WTC11 (cell line): ENCODE results near the gene NUP37.
"Not testable (repeated sequence)": the region's sequence is repeated elsewhere in the genome, so short reads cannot be mapped to it uniquely, and the experiment has no call there.

Experiments used
- GABPB1 ChIP-seq: sonication (generic); formaldehyde crosslinking; IDR thresholded peaks from 2 replicates; pipeline ENCODE4 v1.8.1; 2023; ENCODE audit warnings: mild to moderate bottlenecking, missing genetic modification reagents
- NR2C2 ChIP-seq: sonication (generic); formaldehyde crosslinking; IDR thresholded peaks from 2 replicates; pipeline ENCODE4 v1.8.0; 2022; ENCODE audit warnings: mild to moderate bottlenecking, missing genetic modification reagents
- TF ChIP-seq, protein P1 (sequence below): fragments of 200-600 bp; IDR thresholded peaks from 2 replicates; pipeline ENCODE4 v1.8.0; 2022; ENCODE audit warnings: antibody characterized with exemption
- TF ChIP-seq, protein P2 (sequence below): sonication (generic); formaldehyde crosslinking; IDR thresholded peaks from 2 replicates; pipeline ENCODE4 v1.8.1; 2022; ENCODE audit warnings: low read depth, mild to moderate bottlenecking, moderate library complexity, missing genetic modification reagents, borderline replicate concordance

DNA sequence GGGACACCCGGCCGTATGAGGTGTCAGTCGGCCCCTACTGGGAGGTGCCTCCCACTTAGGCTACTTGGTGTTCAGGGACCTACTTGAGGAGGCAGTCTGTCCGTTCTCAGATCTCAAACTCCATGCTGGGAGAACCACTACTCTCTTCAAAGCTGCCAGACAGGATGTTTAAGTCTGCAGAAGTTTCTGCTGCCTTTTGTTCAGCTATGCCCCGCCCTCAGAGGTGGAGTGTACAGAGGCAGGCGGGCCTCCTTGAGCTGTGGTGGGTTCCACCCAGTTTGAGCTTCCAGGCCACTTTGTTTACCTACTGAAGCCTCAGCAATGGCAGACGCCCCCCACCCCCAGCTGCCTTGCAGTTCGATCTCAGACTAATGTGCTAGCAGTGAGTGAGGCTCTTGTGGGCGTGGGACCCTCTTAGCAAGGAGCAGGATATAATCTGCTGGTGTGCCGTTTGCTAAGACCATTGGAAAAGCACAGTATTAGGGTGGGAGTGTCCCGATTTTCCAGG, 23.0 kb upstream of the NUP37 start:
- TF ChIP-seq GABPB1, NR2C2 (CRISPR knock-in tag): not testable (repeated sequence)
- TF ChIP-seq, protein P1, sequence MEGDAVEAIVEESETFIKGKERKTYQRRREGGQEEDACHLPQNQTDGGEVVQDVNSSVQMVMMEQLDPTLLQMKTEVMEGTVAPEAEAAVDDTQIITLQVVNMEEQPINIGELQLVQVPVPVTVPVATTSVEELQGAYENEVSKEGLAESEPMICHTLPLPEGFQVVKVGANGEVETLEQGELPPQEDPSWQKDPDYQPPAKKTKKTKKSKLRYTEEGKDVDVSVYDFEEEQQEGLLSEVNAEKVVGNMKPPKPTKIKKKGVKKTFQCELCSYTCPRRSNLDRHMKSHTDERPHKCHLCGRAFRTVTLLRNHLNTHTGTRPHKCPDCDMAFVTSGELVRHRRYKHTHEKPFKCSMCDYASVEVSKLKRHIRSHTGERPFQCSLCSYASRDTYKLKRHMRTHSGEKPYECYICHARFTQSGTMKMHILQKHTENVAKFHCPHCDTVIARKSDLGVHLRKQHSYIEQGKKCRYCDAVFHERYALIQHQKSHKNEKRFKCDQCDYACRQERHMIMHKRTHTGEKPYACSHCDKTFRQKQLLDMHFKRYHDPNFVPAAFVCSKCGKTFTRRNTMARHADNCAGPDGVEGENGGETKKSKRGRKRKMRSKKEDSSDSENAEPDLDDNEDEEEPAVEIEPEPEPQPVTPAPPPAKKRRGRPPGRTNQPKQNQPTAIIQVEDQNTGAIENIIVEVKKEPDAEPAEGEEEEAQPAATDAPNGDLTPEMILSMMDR = not testable (repeated sequence)
- TF ChIP-seq, protein P2, sequence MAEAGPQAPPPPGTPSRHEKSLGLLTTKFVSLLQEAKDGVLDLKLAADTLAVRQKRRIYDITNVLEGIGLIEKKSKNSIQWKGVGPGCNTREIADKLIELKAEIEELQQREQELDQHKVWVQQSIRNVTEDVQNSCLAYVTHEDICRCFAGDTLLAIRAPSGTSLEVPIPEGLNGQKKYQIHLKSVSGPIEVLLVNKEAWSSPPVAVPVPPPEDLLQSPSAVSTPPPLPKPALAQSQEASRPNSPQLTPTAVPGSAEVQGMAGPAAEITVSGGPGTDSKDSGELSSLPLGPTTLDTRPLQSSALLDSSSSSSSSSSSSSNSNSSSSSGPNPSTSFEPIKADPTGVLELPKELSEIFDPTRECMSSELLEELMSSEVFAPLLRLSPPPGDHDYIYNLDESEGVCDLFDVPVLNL (CRISPR knock-in tag) = not testable (repeated sequence)
